ENCODE measurements around the gene FBXL7.

The FBXL7 gene

GRCh38 chr5:15966651-15967050 lies 466.7 kb downstream of the FBXL7 start:
- DNase-seq, result no peak

GRCh38 chr5:15968993-15969392 lies 469.0 kb downstream of the FBXL7 start:
- DNase-seq, result no peak

DNA sequence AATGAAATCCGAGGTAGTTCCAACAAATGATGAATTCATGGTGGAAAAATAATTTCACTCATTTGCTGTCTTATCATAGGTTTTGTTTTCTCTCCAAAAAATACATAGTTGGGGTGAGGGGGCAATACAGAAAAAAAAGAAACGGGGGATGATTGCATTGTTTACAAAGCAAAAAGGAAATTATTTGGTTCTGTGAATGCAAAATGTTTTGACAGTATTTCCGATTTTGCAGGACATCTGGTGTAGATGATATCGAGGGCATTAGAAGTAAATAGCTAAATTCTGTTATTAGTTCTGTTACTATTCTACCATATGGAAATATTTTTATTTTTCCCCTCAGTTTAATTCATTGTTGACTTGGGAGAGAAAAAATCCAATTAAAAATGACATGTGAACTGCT lies 477.9 kb downstream of the FBXL7 start:
- no peak for DNase-seq

DNA sequence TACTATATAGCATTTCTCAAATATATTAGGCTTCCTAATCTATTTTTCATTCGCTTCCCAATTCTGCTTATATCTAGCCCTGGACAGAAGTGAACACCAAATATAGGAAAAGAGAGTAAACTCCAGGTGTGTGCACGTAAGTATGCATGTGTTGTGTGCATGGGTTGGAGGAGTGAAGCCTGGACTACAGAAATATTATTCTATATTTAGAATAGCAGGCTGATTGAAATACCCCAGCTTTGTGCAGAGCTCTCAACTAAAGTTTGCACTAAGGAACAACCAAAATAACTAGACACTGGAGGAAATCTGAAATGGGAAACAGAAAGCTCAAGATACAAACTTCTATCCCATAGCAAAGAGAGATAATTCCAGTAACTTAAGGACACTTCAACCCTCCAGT lies 480.9 kb downstream of the FBXL7 start:
- DNase-seq, result no peak

GRCh38 chr5:15983392-15983791 lies 483.4 kb downstream of the FBXL7 start:
- no peak for DNase-seq

Measured in activated CD4-positive, alpha-beta T cell treated with anti-CD3 and anti-CD28 coated beads for 48 hours (primary cell).